Measurements from ENCODE around the gene SYCN. TPM values are rescaled to one million over a fixed set of nuclear protein-coding genes. Genes with fewer than 3 reads are reported as not detected.

The SYCN gene
- total RNA-seq, 1 experiment from 2014 or later = not detected

DNA sequence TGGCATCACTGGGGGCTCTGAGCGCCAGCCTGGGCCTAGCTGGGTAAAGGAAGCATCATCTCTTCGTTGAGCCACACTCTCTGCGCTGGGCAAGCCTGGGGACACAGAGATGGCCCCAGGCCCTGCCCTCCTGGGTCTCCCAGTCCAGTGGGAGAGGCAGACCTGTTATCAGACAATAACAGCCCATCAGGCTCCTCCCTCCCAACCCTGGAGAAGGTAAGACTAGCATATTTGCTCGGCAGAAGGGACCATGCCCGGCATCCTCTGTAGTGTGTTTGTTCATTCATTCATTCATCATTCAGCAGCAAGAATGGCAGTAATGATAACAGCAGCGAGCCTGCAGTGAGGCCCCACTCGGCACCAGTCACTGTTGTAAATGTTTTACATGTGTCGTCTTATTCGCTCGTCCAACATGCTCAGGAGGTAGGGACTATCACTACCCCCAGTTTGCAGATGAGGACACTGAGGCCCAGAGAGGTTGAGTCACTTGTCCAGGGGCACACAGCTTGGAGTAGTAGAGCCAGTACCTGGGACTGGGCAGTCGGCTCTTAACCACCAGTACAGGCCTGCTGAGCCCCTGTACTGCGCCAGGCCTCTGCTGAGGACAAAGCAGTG lies 45.3 kb downstream of the SYCN start:
- Mint-ChIP-seq H3K4me3 (ENCODE audit: unreplicated experiment) (no peak overlapping the region), H3K4me1 (ENCODE audit: insufficient read depth, unreplicated experiment) (peaks cover 49% of the 10 kb centered on the region), H3K27me3 (ENCODE audit: insufficient read depth, unreplicated experiment) (no peaks in the 10 kb centered on the region), H3K27ac (ENCODE audit: low read depth, unreplicated experiment) (no peak overlapping the region), H3K36me3 (ENCODE audit: insufficient read depth, unreplicated experiment) (no peaks in the 10 kb centered on the region), H3K9me3 (ENCODE audit: unreplicated experiment) (no peaks in the 10 kb centered on the region)
- no peak for DNase-seq (ENCODE audit: unreplicated experiment)
- BruUV-seq (replicated peaks) = no TSS peak
- POLR2A ChIA-PET = no interaction called here
- TF ChIP-seq, protein P1, sequence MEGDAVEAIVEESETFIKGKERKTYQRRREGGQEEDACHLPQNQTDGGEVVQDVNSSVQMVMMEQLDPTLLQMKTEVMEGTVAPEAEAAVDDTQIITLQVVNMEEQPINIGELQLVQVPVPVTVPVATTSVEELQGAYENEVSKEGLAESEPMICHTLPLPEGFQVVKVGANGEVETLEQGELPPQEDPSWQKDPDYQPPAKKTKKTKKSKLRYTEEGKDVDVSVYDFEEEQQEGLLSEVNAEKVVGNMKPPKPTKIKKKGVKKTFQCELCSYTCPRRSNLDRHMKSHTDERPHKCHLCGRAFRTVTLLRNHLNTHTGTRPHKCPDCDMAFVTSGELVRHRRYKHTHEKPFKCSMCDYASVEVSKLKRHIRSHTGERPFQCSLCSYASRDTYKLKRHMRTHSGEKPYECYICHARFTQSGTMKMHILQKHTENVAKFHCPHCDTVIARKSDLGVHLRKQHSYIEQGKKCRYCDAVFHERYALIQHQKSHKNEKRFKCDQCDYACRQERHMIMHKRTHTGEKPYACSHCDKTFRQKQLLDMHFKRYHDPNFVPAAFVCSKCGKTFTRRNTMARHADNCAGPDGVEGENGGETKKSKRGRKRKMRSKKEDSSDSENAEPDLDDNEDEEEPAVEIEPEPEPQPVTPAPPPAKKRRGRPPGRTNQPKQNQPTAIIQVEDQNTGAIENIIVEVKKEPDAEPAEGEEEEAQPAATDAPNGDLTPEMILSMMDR (IDR thresholded peaks at IDR 0.05; ENCODE audit: unreplicated experiment) = no peak
- CTCF ChIA-PET = interaction anchor here (1.1 kb wide), 1 partner anchor 29 kb away, joined by 3 read pairs; no protein-coding TSS in a partner anchor
- intact Hi-C loops (cut with micrococcal nuclease) = no loop called here

- no peaks in the 10 kb centered on the region for H3K27me3 Mint-ChIP-seq (ENCODE audit: insufficient read depth, unreplicated experiment)
- peaks cover 51% of the 10 kb centered on the region for H3K4me1 Mint-ChIP-seq (ENCODE audit: insufficient read depth, unreplicated experiment)
- intact Hi-C loops (cut with micrococcal nuclease) = no loop called here
- POLR2A ChIA-PET = no interaction called here
- TF ChIP-seq, protein P1 (IDR thresholded peaks at IDR 0.05; ENCODE audit: unreplicated experiment) = no peak
- no peak overlapping the region for H3K4me3 Mint-ChIP-seq (ENCODE audit: unreplicated experiment)
- no peak for DNase-seq (ENCODE audit: unreplicated experiment)
- no peaks in the 10 kb centered on the region for H3K9me3 Mint-ChIP-seq (ENCODE audit: unreplicated experiment)
- no TSS peak for BruUV-seq (replicated peaks)
- CTCF ChIA-PET = no interaction called here
- H3K36me3 Mint-ChIP-seq (ENCODE audit: insufficient read depth, unreplicated experiment) = no peaks in the 10 kb centered on the region
- H3K27ac Mint-ChIP-seq (ENCODE audit: low read depth, unreplicated experiment) = no peak overlapping the region
Measured at GRCh38 chr19:39157997-39158389, 46.1 kb downstream of the SYCN start.

GRCh38 chr19:39157275-39157996 lies 46.6 kb downstream of the SYCN start:
- Mint-ChIP-seq H3K36me3 (ENCODE audit: insufficient read depth, unreplicated experiment) (no peaks in the 10 kb centered on the region), H3K27ac (ENCODE audit: low read depth, unreplicated experiment) (no peak overlapping the region), H3K4me3 (ENCODE audit: unreplicated experiment) (peak overlapping the region; percentile 23), H3K9me3 (ENCODE audit: unreplicated experiment) (no peaks in the 10 kb centered on the region), H3K27me3 (ENCODE audit: insufficient read depth, unreplicated experiment) (no peaks in the 10 kb centered on the region), H3K4me1 (ENCODE audit: insufficient read depth, unreplicated experiment) (peaks cover 51% of the 10 kb centered on the region)
- TF ChIP-seq, protein P1 (IDR thresholded peaks at IDR 0.05; ENCODE audit: unreplicated experiment) = no peak
- intact Hi-C loops (cut with micrococcal nuclease) = no loop called here
- no peak for DNase-seq (ENCODE audit: unreplicated experiment)
- ChIA-PET CTCF (no interaction called here), POLR2A (no interaction called here)
- no TSS peak for BruUV-seq (replicated peaks)

DNA sequence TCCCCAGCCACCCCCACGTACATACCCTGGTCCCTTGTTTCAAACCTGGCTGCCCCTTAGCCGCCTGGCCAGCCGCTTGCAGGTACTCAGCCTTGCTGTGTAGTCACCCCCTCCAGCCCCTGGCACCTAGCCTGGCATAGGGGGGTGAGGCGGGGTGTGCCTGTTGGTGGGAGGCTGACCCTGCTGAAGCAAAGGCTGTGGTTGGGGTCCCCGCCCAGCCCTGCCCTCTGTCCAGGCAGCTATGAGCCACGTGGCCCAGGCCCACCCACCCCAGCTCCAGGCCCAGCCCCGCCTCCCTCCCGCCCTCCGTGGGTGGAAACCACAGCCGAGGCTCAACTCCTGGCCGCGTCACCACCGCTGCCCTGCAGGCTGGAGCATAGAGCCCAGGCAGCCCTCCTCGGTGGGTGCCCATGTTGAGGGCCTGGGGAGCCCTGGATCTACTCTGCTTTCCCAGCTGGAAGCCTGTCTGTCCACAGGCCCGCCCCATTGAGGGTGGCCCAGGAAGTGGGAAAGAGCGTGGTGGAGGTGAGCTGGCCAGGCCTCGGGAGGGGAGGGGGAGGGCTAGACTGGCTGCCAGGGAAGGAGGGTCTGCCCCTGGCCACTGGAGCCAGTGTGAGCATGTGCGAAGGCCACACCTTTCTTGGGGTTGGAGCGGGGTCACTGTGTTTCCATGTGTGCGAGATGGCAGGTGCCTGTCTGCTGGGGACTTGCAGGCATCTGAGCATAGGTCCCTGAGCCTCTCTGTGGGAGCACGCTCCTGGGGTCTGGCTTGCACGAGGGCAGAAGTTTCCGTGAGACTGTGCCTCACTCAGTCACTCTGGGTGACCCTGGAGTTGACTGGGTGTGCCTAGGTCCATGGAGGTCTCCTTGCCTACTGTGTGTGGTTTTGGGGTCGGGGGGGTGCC lies 47.5 kb downstream of the SYCN start:
- H3K4me3 Mint-ChIP-seq (ENCODE audit: unreplicated experiment) = peak overlapping the region; percentile 23
- H3K4me1 Mint-ChIP-seq (ENCODE audit: insufficient read depth, unreplicated experiment) = peaks cover 48% of the 10 kb centered on the region
- BruUV-seq (replicated peaks) = no TSS peak
- POLR2A ChIA-PET = no interaction called here
- TF ChIP-seq, protein P1 (IDR thresholded peaks at IDR 0.05; ENCODE audit: unreplicated experiment) = no peak
- H3K27ac Mint-ChIP-seq (ENCODE audit: low read depth, unreplicated experiment) = no peak overlapping the region
- H3K27me3 Mint-ChIP-seq (ENCODE audit: insufficient read depth, unreplicated experiment) = no peaks in the 10 kb centered on the region
- H3K9me3 Mint-ChIP-seq (ENCODE audit: unreplicated experiment) = no peaks in the 10 kb centered on the region
- H3K36me3 Mint-ChIP-seq (ENCODE audit: insufficient read depth, unreplicated experiment) = no peaks in the 10 kb centered on the region
- peak; percentile 18 for DNase-seq (ENCODE audit: unreplicated experiment)
- intact Hi-C loops (cut with micrococcal nuclease) = no loop called here
- CTCF ChIA-PET = no interaction called here

Data from MCF 10A (cell line).